ENCODE results near the gene PEAK1.
A peak's percentile ranks its signal among the peaks of the same experiment; 100 is the strongest.

PEAK1 gene

GRCh38 chr15:77400258-77400657, 19.6 kb downstream of the PEAK1 start:
- DNase-seq = no peak

- no peak for DNase-seq
Measured at GRCh38 chr15:77398927-77399326, 21.0 kb downstream of the PEAK1 start.

- DNase-seq = no peak
Measured at GRCh38 chr15:77396692-77397091, 23.2 kb downstream of the PEAK1 start.

GRCh38 chr15:77395013-77395774, 24.7 kb downstream of the PEAK1 start:
- DNase-seq = no peak

- no peak for DNase-seq
Measured at GRCh38 chr15:77393471-77393840, 26.4 kb downstream of the PEAK1 start.

- DNase-seq = no peak
Measured at GRCh38 chr15:77392762-77393470, 27.0 kb downstream of the PEAK1 start.

- DNase-seq = no peak
Measured at GRCh38 chr15:77391372-77391951, 28.4 kb downstream of the PEAK1 start.

- peak; percentile 8 for DNase-seq
Measured at GRCh38 chr15:77387365-77388105, 32.4 kb downstream of the PEAK1 start.

- no peak for DNase-seq
Measured at GRCh38 chr15:77386626-77387025, 33.3 kb downstream of the PEAK1 start.

GRCh38 chr15:77384589-77385359, 35.1 kb downstream of the PEAK1 start:
- no peak for DNase-seq

- no peak for DNase-seq
Measured at GRCh38 chr15:77384086-77384485, 35.8 kb downstream of the PEAK1 start.

- DNase-seq = no peak
Measured at GRCh38 chr15:77380033-77380432, 39.9 kb downstream of the PEAK1 start.

- DNase-seq = no peak
Measured at GRCh38 chr15:77376770-77377169, 43.1 kb downstream of the PEAK1 start.

- DNase-seq = no peak
Measured at GRCh38 chr15:77375133-77375532, 44.8 kb downstream of the PEAK1 start.

GRCh38 chr15:77373441-77373840, 46.5 kb downstream of the PEAK1 start:
- no peak for DNase-seq

GRCh38 chr15:77371850-77372563, 47.9 kb downstream of the PEAK1 start:
- DNase-seq = no peak

GRCh38 chr15:77370580-77370979, 49.3 kb downstream of the PEAK1 start:
- DNase-seq = no peak

GRCh38 chr15:77369168-77369567, 50.7 kb downstream of the PEAK1 start:
- no peak for DNase-seq

GRCh38 chr15:77367631-77368030, 52.3 kb downstream of the PEAK1 start:
- no peak for DNase-seq

- no peak for DNase-seq
Measured at GRCh38 chr15:77361456-77361855, 58.4 kb downstream of the PEAK1 start.

GRCh38 chr15:77358545-77359240, 61.2 kb downstream of the PEAK1 start:
- no peak for DNase-seq
